IPS-20b (cell line): Measurements from ENCODE around the gene TOB1.
A peak's percentile ranks its signal among the peaks of the same experiment; 100 is the strongest.
"Not testable (repeated sequence)": the region's sequence is repeated elsewhere in the genome, so short reads cannot be mapped to it uniquely, and the experiment has no call there.

Experiments used
- H3K27ac ChIP-seq: one replicate; pipeline ENCODE4 v1.5.1; 2013; ENCODE audit warnings: low read length
- H3K27me3 ChIP-seq: 2 replicates; pipeline ENCODE4 v1.6.1; 2013; ENCODE audit warnings: mild to moderate bottlenecking, low read length, inconsistent platforms; ENCODE audit not compliant: insufficient read depth
- H3K36me3 ChIP-seq: 2 replicates; pipeline ENCODE4 v1.6.1; 2013; ENCODE audit warnings: low read depth, mild to moderate bottlenecking, inconsistent platforms, low read length, moderate library complexity; ENCODE audit not compliant: insufficient read depth
- H3K4me1 ChIP-seq: 2 replicates; pipeline ENCODE4 v1.6.1; 2013; ENCODE audit warnings: mild to moderate bottlenecking, control low read depth, inconsistent platforms, low read length, moderate library complexity; ENCODE audit not compliant: insufficient read depth
- H3K4me3 ChIP-seq: 2 replicates; pipeline ENCODE4 v1.5.1; 2013; ENCODE audit warnings: mild to moderate bottlenecking, low read length, inconsistent platforms
- H3K9ac ChIP-seq: 2 replicates; pipeline ENCODE4 v1.6.1; 2013; ENCODE audit warnings: low read depth, mild to moderate bottlenecking, inconsistent platforms, low read length, moderate library complexity
- H3K9me3 ChIP-seq: 2 replicates; pipeline ENCODE4 v1.6.1; 2013; ENCODE audit warnings: mild to moderate bottlenecking, low read depth, low read length, inconsistent platforms; ENCODE audit not compliant: insufficient read depth

Gene TOB1

GRCh38 chr17:50904518-50905459 is 38.6 kb upstream of the TOB1 start:
- H3K27me3 ChIP-seq = no peaks in the 10 kb centered on the region
- peak overlapping the region; percentile 24 for H3K9ac ChIP-seq
- H3K4me1 ChIP-seq = peaks cover 40% of the 10 kb centered on the region; the same call in 1 of the 2 replicates
- no peaks in the 10 kb centered on the region for H3K9me3 ChIP-seq
- no peak overlapping the region for H3K27ac ChIP-seq
- no peaks in the 10 kb centered on the region for H3K36me3 ChIP-seq
- H3K4me3 ChIP-seq = no peak overlapping the region

DNA sequence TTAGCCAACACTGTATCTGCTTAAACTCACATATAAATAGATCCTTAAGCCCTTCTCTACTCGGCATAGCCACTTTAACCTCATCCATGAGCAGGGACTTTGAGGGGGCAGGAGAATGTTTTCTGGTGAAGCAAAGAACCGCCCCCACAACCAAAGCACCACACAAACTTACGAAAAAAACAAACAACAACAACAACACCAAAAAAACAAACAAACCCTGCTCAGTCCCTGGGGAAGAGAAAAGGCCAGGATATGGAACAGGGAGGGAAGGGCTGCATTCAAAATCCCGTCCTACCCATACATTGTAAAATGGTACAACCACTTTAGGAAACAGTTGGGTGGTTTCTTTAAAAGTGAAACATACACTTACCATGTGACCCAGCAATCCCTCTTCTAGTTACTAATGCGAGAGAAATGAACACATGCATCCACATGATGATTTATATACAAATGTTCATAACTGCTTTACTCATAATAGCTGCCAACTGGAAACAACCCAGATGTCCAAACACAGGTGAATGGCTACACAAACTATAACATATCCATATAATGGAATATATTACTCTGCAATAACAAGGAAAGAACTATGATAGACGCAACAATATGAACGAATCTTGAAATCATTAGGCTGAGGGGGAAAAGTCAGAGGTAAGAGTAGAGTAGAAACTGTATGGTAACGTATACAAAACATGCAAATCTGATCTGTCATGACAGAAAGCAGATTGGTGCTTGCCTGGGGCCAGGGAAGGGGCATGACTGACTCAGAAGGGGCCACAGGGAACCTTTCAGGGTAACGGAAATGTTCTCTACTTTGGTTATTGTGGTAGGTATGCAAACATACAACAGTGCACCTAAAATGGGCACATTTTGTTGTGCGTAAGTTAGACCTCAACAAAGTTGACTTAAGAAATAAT is 37.7 kb upstream of the TOB1 start:
- peaks cover 38% of the 10 kb centered on the region; the same call in 1 of the 2 replicates for H3K4me1 ChIP-seq
- no peak overlapping the region for H3K4me3 ChIP-seq
- H3K27me3 ChIP-seq = no peaks in the 10 kb centered on the region
- no peak overlapping the region for H3K27ac ChIP-seq
- no peaks in the 10 kb centered on the region for H3K36me3 ChIP-seq
- H3K9ac ChIP-seq = no peak overlapping the region
- H3K9me3 ChIP-seq = no peaks in the 10 kb centered on the region

GRCh38 chr17:50902372-50903353 is 36.5 kb upstream of the TOB1 start:
- Histone ChIP-seq H3K4me3 (no peak overlapping the region), H3K27ac (no peak overlapping the region), H3K36me3 (no peaks in the 10 kb centered on the region), H3K27me3 (no peaks in the 10 kb centered on the region), H3K9me3 (no peaks in the 10 kb centered on the region), H3K9ac (no peak overlapping the region), H3K4me1 (peaks cover 38% of the 10 kb centered on the region; the same call in 1 of the 2 replicates)

GRCh38 chr17:50900383-50900892 is 34.3 kb upstream of the TOB1 start:
- Histone ChIP-seq H3K36me3 (no peaks in the 10 kb centered on the region), H3K9me3 (no peaks in the 10 kb centered on the region), H3K27me3 (no peaks in the 10 kb centered on the region), H3K27ac (no peak overlapping the region), H3K4me1 (peaks cover 34% of the 10 kb centered on the region; the same call in 1 of the 2 replicates), H3K4me3 (no peak overlapping the region), H3K9ac (no peak overlapping the region)

DNA sequence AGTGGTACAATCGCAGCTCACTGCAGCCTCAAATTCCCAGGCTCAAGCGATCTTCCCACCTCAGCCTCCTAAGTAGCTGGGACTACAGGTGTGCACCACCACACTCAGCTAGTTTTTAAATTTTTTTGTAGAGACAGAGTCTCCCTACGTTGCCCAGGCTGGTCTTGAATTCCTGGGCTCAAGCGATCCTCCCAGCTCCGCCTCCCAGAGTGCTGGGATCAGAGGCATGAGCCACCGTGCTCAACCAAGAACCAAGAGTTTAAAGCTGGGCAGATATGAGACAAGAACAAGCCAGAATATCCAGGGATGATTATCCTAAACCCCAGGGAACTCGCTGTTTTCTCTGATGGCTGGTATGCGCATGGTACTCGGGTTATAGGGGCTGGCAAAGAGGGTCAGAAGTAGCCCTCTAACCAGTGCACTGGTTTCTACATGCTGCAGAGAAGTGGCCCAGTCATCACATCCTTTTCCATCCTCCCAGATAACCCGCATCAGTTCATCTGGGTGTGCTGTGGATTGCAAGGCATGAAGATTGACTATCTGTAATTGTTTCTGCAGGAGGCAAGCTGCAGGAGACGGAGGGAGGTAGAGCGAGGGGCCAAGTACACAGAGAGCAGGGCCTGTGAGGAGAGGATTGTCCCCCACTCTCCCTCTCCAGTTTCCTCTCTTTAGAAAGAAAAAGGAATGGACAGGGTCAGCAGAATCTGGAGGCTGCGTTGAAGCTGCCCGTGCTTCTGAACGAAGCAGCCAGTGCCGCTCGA is 33.6 kb upstream of the TOB1 start:
- H3K27me3 ChIP-seq = no peaks in the 10 kb centered on the region
- H3K4me3 ChIP-seq = no peak overlapping the region
- H3K36me3 ChIP-seq = no peaks in the 10 kb centered on the region
- no peak overlapping the region for H3K9ac ChIP-seq
- no peaks in the 10 kb centered on the region for H3K9me3 ChIP-seq
- peaks cover 28% of the 10 kb centered on the region; the same call in 1 of the 2 replicates for H3K4me1 ChIP-seq
- H3K27ac ChIP-seq = no peak overlapping the region

GRCh38 chr17:50899005-50899460 is 32.9 kb upstream of the TOB1 start:
- H3K4me3 ChIP-seq = no peak overlapping the region
- no peaks in the 10 kb centered on the region for H3K9me3 ChIP-seq
- peaks cover 21% of the 10 kb centered on the region; the same call in 1 of the 2 replicates for H3K4me1 ChIP-seq
- H3K9ac ChIP-seq = no peak overlapping the region
- no peak overlapping the region for H3K27ac ChIP-seq
- H3K36me3 ChIP-seq = no peaks in the 10 kb centered on the region
- no peaks in the 10 kb centered on the region for H3K27me3 ChIP-seq

DNA sequence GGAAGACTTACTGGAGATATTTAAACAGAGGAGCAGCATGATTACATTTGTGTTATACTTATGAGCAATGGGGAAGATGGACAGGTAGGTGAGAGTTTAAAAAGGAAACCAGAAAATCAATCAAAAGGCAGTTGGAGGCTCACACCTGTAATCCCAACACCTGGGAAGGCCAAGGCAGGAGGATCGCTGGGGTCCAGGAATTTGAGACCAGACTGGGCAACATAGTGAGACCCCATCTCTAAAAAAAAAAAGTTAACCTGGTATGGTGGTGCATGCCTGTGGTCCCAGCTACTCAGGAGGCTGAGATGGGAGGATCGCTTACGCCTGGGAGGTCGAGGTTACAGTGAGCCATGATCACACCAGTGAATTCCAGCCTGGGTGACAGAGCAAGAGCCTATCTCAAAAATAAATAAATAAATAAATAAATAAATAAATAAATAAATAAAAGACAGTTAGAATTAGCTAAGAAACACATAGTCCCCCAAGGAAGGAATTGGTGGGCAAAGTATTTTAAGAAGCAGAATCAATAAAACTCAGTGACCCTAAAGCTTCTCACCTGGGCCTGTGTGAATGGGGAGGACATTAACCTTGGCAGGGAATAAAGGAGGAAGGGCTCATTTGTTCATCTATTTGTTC is 32.3 kb upstream of the TOB1 start:
- no peak overlapping the region for H3K9ac ChIP-seq

DNA sequence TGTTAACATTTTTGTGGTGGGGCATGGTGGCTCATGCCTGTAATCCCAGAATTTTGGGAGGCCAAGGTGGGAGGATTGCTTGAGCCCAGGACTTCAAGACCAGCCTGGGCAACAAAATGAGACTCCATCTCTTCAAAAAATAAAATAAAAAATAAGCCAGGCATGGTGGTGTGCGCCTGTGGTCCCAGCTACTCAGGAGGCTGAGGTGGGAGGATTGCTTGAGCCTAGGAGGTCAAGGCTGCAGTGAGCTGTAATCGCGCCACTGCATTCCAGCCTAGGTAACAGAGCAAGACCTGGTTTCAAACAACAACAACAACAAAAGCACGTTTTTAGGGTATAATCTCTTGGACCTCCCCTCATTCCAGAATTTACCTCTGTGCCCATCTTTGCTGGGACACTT is 28.4 kb upstream of the TOB1 start:
- not testable (repeated sequence) for H3K4me3 ChIP-seq, H3K36me3 ChIP-seq, H3K27me3 ChIP-seq, H3K9me3 ChIP-seq, H3K9ac ChIP-seq, H3K27ac ChIP-seq
- peaks cover 16% of the 10 kb centered on the region for H3K4me1 ChIP-seq

More for the DNA sequence above, 32.3 kb upstream of the TOB1 start:
- Histone ChIP-seq H3K27ac (no peak overlapping the region), H3K36me3 (no peaks in the 10 kb centered on the region), H3K4me3 (no peak overlapping the region), H3K4me1 (peaks cover 16% of the 10 kb centered on the region; the same call in 1 of the 2 replicates), H3K27me3 (no peaks in the 10 kb centered on the region), H3K9me3 (no peaks in the 10 kb centered on the region)

DNA sequence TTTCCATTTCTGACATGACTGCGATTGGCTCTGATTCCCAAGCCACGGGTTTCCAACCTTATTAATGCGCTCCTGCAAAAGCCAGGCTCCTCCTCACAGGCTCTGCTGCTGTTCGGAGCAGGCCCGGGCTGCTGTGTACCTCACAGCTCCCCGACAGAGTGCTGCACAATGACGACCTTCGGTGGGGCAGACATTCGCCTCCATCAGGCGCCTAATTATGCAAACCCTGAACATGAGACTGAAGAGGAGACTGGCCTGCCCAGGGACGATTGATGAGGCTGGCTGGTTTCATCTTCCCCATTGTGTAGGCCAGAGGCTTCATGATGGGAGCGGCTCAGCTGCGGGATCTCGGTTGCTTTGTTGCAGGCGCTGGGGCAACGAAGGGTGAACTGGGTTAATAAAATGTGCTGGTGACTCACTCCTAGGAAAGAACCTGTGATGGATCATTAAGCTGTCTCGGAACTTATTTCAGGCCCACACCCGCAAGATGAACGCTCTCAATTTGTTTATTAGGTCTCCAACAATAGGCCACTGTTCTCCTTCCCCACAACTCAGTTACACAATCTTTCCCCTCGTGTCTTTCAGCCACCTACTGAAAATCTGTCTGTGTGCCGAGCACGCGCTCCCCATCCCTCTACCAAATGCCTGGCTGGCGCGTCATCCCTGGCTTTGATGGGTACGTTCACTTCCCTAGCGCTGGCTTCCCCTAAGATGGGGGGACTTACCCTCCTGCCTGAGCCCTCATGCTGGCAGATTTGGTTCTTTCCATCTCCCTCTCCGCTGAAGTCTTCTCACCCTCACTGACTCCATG is 27.2 kb upstream of the TOB1 start:
- Histone ChIP-seq H3K27me3 (no peaks in the 10 kb centered on the region), H3K9ac (peak overlapping the region; percentile 27; the same call in 1 of the 2 replicates), H3K4me3 (no peak overlapping the region), H3K27ac (no peak overlapping the region), H3K4me1 (peaks cover 17% of the 10 kb centered on the region), H3K36me3 (no peaks in the 10 kb centered on the region), H3K9me3 (no peaks in the 10 kb centered on the region)
